SJSA1 (cell line): ENCODE measurements around the gene RANBP3. TPM values are rescaled to one million over a fixed set of nuclear protein-coding genes. Genes with fewer than 3 reads are reported as not detected.
A peak's percentile ranks its signal among the peaks of the same experiment; 100 is the strongest.
"Not testable (repeated sequence)": the region's sequence is repeated elsewhere in the genome, so short reads cannot be mapped to it uniquely, and the experiment has no call there.

ENCODE experiments used
- DNase-seq, 2 experiments: peaks; one replicate each; pipeline ENCODE4 v3.0.0-alpha.2; 2015 to 2020; ENCODE audit warnings: low spot score in 2 of 2, low read depth in 1 of 2
- H3K27ac ChIP-seq: fragments of 250-450 bp; sonication (Bioruptor Pico); 2 replicates; pipeline ENCODE4 v1.5.1; 2020; ENCODE audit warnings: mild to moderate bottlenecking, moderate library complexity
- H3K27me3 ChIP-seq: fragments of 250-450 bp; sonication (Bioruptor Pico); replicated peaks from 2 replicates; pipeline ENCODE4 v1.5.1; 2020; ENCODE audit warnings: mild to moderate bottlenecking, moderate library complexity
- H3K36me3 ChIP-seq: fragments of 250-450 bp; sonication (Bioruptor Pico); 2 replicates; pipeline ENCODE4 v1.5.1; 2020; ENCODE audit warnings: mild to moderate bottlenecking
- H3K4me1 ChIP-seq: fragments of 250-450 bp; sonication (Bioruptor Pico); replicated peaks from 2 replicates; pipeline ENCODE4 v1.6.1; 2021; ENCODE audit warnings: mild to moderate bottlenecking
- H3K4me3 ChIP-seq: fragments of 250-450 bp; sonication (Bioruptor Pico); 2 replicates; pipeline ENCODE4 v1.5.1; 2020; ENCODE audit warnings: mild to moderate bottlenecking
- H3K9me3 ChIP-seq: fragments of 250-450 bp; sonication (Bioruptor Pico); replicated peaks from 2 replicates; pipeline ENCODE4 v1.5.1; 2020; ENCODE audit warnings: mild to moderate bottlenecking
- total RNA-seq: library from RNA; depleted of rRNA; stranded (reverse); fragments of >200 nt; shearing (Covaris generic); gene quantifications from 2 replicates; pipeline ENCODE4 v1.2.3, GENCODE V29; 2014

RANBP3 gene
- total RNA-seq, 1 experiment from 2014 or later, result 81.2 TPM

GRCh38 chr19:5893907-5894703 is 83.8 kb downstream of the RANBP3 start:
- peak in 1 of 2 experiments; percentile 30 for DNase-seq
- no peak overlapping the region for H3K27ac ChIP-seq

GRCh38 chr19:5893296-5893903 is 84.5 kb downstream of the RANBP3 start:
- Histone ChIP-seq H3K27ac (no peak overlapping the region), H3K9me3 (no peaks in the 10 kb centered on the region), H3K4me1 (peaks cover 33% of the 10 kb centered on the region), H3K4me3 (no peak overlapping the region), H3K27me3 (no peaks in the 10 kb centered on the region), H3K36me3 (peaks cover 29% of the 10 kb centered on the region)
- peak in 1 of 2 experiments; percentile 36 for DNase-seq

More at GRCh38 chr19:5893907-5894703, 83.8 kb downstream of the RANBP3 start:
- H3K4me1 ChIP-seq, result peaks cover 26% of the 10 kb centered on the region
- peaks cover 29% of the 10 kb centered on the region for H3K36me3 ChIP-seq
- no peaks in the 10 kb centered on the region for H3K27me3 ChIP-seq
- no peak overlapping the region for H3K4me3 ChIP-seq
- no peaks in the 10 kb centered on the region for H3K9me3 ChIP-seq

- H3K4me3 ChIP-seq, result no peak overlapping the region
- H3K9me3 ChIP-seq, result no peaks in the 10 kb centered on the region
- H3K4me1 ChIP-seq, result peaks cover 35% of the 10 kb centered on the region
- H3K36me3 ChIP-seq, result peaks cover 27% of the 10 kb centered on the region
- no peak overlapping the region for H3K27ac ChIP-seq
- H3K27me3 ChIP-seq, result no peaks in the 10 kb centered on the region
- DNase-seq, result no peak
Measured at GRCh38 chr19:5892772-5893275, 85.1 kb downstream of the RANBP3 start.

- H3K36me3 ChIP-seq, result peaks cover 27% of the 10 kb centered on the region
- DNase-seq, result peak; percentile 67 to 69
Measured at GRCh38 chr19:5891938-5892771, 85.8 kb downstream of the RANBP3 start.

GRCh38 chr19:5891572-5891937 is 86.4 kb downstream of the RANBP3 start:
- peaks cover 36% of the 10 kb centered on the region for H3K4me1 ChIP-seq
- no peaks in the 10 kb centered on the region for H3K27me3 ChIP-seq
- no peak for DNase-seq
- H3K4me3 ChIP-seq, result no peak overlapping the region
- no peaks in the 10 kb centered on the region for H3K9me3 ChIP-seq
- peaks cover 21% of the 10 kb centered on the region for H3K36me3 ChIP-seq
- no peak overlapping the region for H3K27ac ChIP-seq

More at GRCh38 chr19:5891938-5892771, 85.8 kb downstream of the RANBP3 start:
- Histone ChIP-seq H3K4me1 (peaks cover 35% of the 10 kb centered on the region), H3K9me3 (no peaks in the 10 kb centered on the region), H3K4me3 (no peak overlapping the region), H3K27me3 (no peaks in the 10 kb centered on the region), H3K27ac (no peak overlapping the region)

- Histone ChIP-seq H3K4me3 (no peak overlapping the region), H3K4me1 (peaks cover 44% of the 10 kb centered on the region), H3K27ac (peak overlapping the region; percentile 18), H3K27me3 (no peaks in the 10 kb centered on the region), H3K9me3 (no peaks in the 10 kb centered on the region), H3K36me3 (peaks cover 11% of the 10 kb centered on the region)
- DNase-seq, result no peak
Measured at GRCh38 chr19:5890099-5890498, 87.8 kb downstream of the RANBP3 start.

GRCh38 chr19:5889288-5889971 is 88.5 kb downstream of the RANBP3 start:
- Histone ChIP-seq H3K4me1 (peaks cover 45% of the 10 kb centered on the region), H3K9me3 (no peaks in the 10 kb centered on the region), H3K27ac (peak overlapping the region; percentile 18), H3K27me3 (no peaks in the 10 kb centered on the region), H3K36me3 (peaks cover 4% of the 10 kb centered on the region; the same call in 1 of the 2 replicates), H3K4me3 (no peak overlapping the region)
- DNase-seq, result peak; percentile 88 to 95

- H3K4me3 ChIP-seq, H3K9me3 ChIP-seq, H3K27ac ChIP-seq, H3K27me3 ChIP-seq, H3K36me3 ChIP-seq, DNase-seq: not testable (repeated sequence)
- H3K4me1 ChIP-seq, result peaks cover 64% of the 10 kb centered on the region
Measured at GRCh38 chr19:5884065-5884811, 93.7 kb downstream of the RANBP3 start.

GRCh38 chr19:5883157-5883873 is 94.6 kb downstream of the RANBP3 start:
- peak; percentile 60 to 62 for DNase-seq
- H3K9me3 ChIP-seq, H3K4me3 ChIP-seq, H3K27me3 ChIP-seq, H3K36me3 ChIP-seq, H3K27ac ChIP-seq: not testable (repeated sequence)
- H3K4me1 ChIP-seq, result peaks cover 61% of the 10 kb centered on the region

GRCh38 chr19:5882421-5882968 is 95.4 kb downstream of the RANBP3 start:
- no peaks in the 10 kb centered on the region for H3K27me3 ChIP-seq
- DNase-seq, result peak in 1 of 2 experiments; percentile 45
- no peaks in the 10 kb centered on the region for H3K9me3 ChIP-seq
- H3K4me1 ChIP-seq, result peaks cover 68% of the 10 kb centered on the region
- H3K27ac ChIP-seq, result no peak overlapping the region
- H3K36me3 ChIP-seq, result no peaks in the 10 kb centered on the region
- no peak overlapping the region for H3K4me3 ChIP-seq

- Histone ChIP-seq H3K9me3 (no peaks in the 10 kb centered on the region), H3K36me3 (no peaks in the 10 kb centered on the region), H3K4me1 (peaks cover 69% of the 10 kb centered on the region), H3K4me3 (no peak overlapping the region), H3K27ac (no peak overlapping the region), H3K27me3 (no peaks in the 10 kb centered on the region)
- no peak for DNase-seq
Measured at GRCh38 chr19:5881543-5882299, 96.2 kb downstream of the RANBP3 start.
